ENCODE measurements around the gene SLC25A53. TPM values are rescaled to one million over a fixed set of nuclear protein-coding genes. Genes with fewer than 3 reads are reported as not detected.

Gene SLC25A53
- total and polyA plus RNA-seq, 2 of the 13 experiments (the other 11 are each of a cell fraction or from before 2014, with no cell fraction given) = 3.4 to 4.5 TPM

- TF ChIP-seq ZSCAN25 (CRISPR knock-in tag; IDR thresholded peaks at IDR 0.05) (no peak), ZNF878 (CRISPR knock-in tag; IDR thresholded peaks at IDR 0.05) (no peak), KDM2A (CRISPR knock-in tag; IDR thresholded peaks at IDR 0.05; ENCODE audit: borderline replicate concordance, low read depth) (no peak), ZMAT5 (CRISPR knock-in tag; IDR thresholded peaks at IDR 0.05; ENCODE audit: borderline replicate concordance, low read depth) (no peak), MYPOP (CRISPR knock-in tag; IDR thresholded peaks at IDR 0.05) (no peak), ZFP36L2 (CRISPR knock-in tag; IDR thresholded peaks at IDR 0.05) (no peak), HNF4G (IDR thresholded peaks at IDR 0.05; ENCODE audit: borderline replicate concordance, low read depth, low read length) (no peak), HNF4G (CRISPR knock-in tag; IDR thresholded peaks at IDR 0.05; ENCODE audit: borderline replicate concordance, low read depth) (no peak)
Observed at GRCh38 chrX:104136241-104137019, 20.4 kb downstream of the SLC25A53 start (continued).

- no peaks in the 10 kb centered on the region for H3K27me3 ChIP-seq (ENCODE audit: control insufficient read depth in 1 of 2, insufficient read depth in 2 of 2, low read length in 2 of 2)
- no peak overlapping the region for H2AFZ ChIP-seq (ENCODE audit: low read length)
- BruUV-seq (replicated peaks) = no TSS peak
- TF ChIP-seq ZNF761 (CRISPR knock-in tag; conservative IDR thresholded peaks at IDR 0.05) = no peak
- TF ChIP-seq RARG (CRISPR knock-in tag; IDR thresholded peaks at IDR 0.05; ENCODE audit: low read depth) = no peak
- TF ChIP-seq ZSCAN12 (CRISPR knock-in tag; IDR thresholded peaks at IDR 0.05) = no peak
- no peak for TF ChIP-seq POLR2A (IDR thresholded peaks at IDR 0.05; ENCODE audit: insufficient read depth in 1 of 2, low read depth in 2 of 2, low read length in 2 of 2)
- TF ChIP-seq ARID5B (CRISPR knock-in tag; IDR thresholded peaks at IDR 0.05) = no peak
- no peak for TF ChIP-seq ESRRA (CRISPR knock-in tag; IDR thresholded peaks at IDR 0.05; ENCODE audit: low read depth)
- TF ChIP-seq E2F5 (CRISPR knock-in tag; conservative IDR thresholded peaks at IDR 0.05) = no peak
- TF ChIP-seq MZF1 (CRISPR knock-in tag; IDR thresholded peaks at IDR 0.05; ENCODE audit: borderline replicate concordance) = no peak
- no peak for TF ChIP-seq HDAC6 (IDR thresholded peaks at IDR 0.05; ENCODE audit: low read depth, low read length)
- DNase-seq (ENCODE audit: low spot score) (no peak), ATAC-seq (no peak), FAIRE-seq (no peak)
- H4K20me1 ChIP-seq (ENCODE audit: insufficient read depth, low read length) = no peaks in the 10 kb centered on the region
- H3K9me3 ChIP-seq (ENCODE audit: low read length) = no peaks in the 10 kb centered on the region
- intact Hi-C loops (cut with micrococcal nuclease; ENCODE audit: unreplicated experiment) = loop anchor here (1.0 kb wide), 1 partner anchor 37 kb away; no protein-coding TSS in a partner anchor
- H3K4me2 ChIP-seq (ENCODE audit: low read depth, low read length) = no peak overlapping the region
- no peaks in the 10 kb centered on the region for H3K79me2 ChIP-seq (ENCODE audit: insufficient read depth, low read length)
- H3K9ac ChIP-seq (ENCODE audit: insufficient read depth, low read depth, low read length) = no peak overlapping the region
- CTCF ChIA-PET (ENCODE audit: low intra/inter-chr PET ratio, low total read pairs) = interaction anchor here (1.1 kb wide), 1 partner anchor 38 kb away, joined by 4 read pairs; no protein-coding TSS in a partner anchor
- H3K4me1 ChIP-seq (ENCODE audit: insufficient read depth, low read length) = no peaks in the 10 kb centered on the region
- no peak overlapping the region for H3K27ac ChIP-seq (ENCODE audit: extremely low read length, insufficient read depth, low read length)
- in situ Hi-C loops (cut with HindIII; ENCODE audit: extremely low pct_ligation_motif_present, low pct_unique_long_range_greater_than_20kb) = no loop called here
- no peak overlapping the region for H3K4me3 ChIP-seq (replicated peaks in 1 of 3; ENCODE audit: insufficient read depth in 1 of 3, low read depth in 2 of 3, low read length in 3 of 3)
- WGBS (ENCODE audit: low lambda C conversion rate) = 92% methylated on average over 1 of the region's 1 CpG
- POLR2A ChIA-PET = no interaction called here
- H3K36me3 ChIP-seq (replicated peaks in 1 of 2; ENCODE audit: control insufficient read depth in 1 of 2, insufficient read depth in 2 of 2, low read length in 2 of 2) = no peaks in the 10 kb centered on the region
Observed at GRCh38 chrX:104135677-104136076, 21.1 kb downstream of the SLC25A53 start.
